ENCODE data around the gene ZNF117.
"Not testable (repeated sequence)": the region's sequence is repeated elsewhere in the genome, so short reads cannot be mapped to it uniquely, and the experiment has no call there.

ZNF117 gene

GRCh38 chr7:64978497-64979203, 12.2 kb downstream of the ZNF117 start:
- Histone ChIP-seq H3K9ac (no peak overlapping the region), H3K9me3 (ENCODE audit: control insufficient read depth, low read length) (peaks cover 14% of the 10 kb centered on the region), H3K4me2 (ENCODE audit: low read length) (no peak overlapping the region), H2AFZ (no peak overlapping the region), H3K36me3 (ENCODE audit: control insufficient read depth, insufficient read depth, low read length) (peaks cover 17% of the 10 kb centered on the region), H3K79me2 (no peaks in the 10 kb centered on the region), H3K27me3 (ENCODE audit: control insufficient read depth, insufficient read depth, low read length) (no peaks in the 10 kb centered on the region), H3K27ac (no peak overlapping the region), H3K4me1 (no peaks in the 10 kb centered on the region), H3K4me3 (ENCODE audit: low read depth, low read length) (no peak overlapping the region)
- TF ChIP-seq CTCF (IDR thresholded peaks at IDR 0.05) = no peak

GRCh38 chr7:64965594-64965993, 25.2 kb downstream of the ZNF117 start:
- no peak overlapping the region for H2AFZ ChIP-seq
- TF ChIP-seq CTCF (IDR thresholded peaks at IDR 0.05) = no peak
- no peaks in the 10 kb centered on the region for H3K79me2 ChIP-seq
- no peaks in the 10 kb centered on the region for H3K36me3 ChIP-seq (ENCODE audit: control insufficient read depth, insufficient read depth, low read length)
- H3K4me3 ChIP-seq (ENCODE audit: low read depth, low read length) = no peak overlapping the region
- no peak overlapping the region for H3K4me2 ChIP-seq (ENCODE audit: low read length)
- H3K9me3 ChIP-seq (ENCODE audit: control insufficient read depth, low read length) = no peaks in the 10 kb centered on the region
- no peaks in the 10 kb centered on the region for H3K27me3 ChIP-seq (ENCODE audit: control insufficient read depth, insufficient read depth, low read length)
- H3K4me1 ChIP-seq = no peaks in the 10 kb centered on the region
- H3K27ac ChIP-seq = no peak overlapping the region
- no peak overlapping the region for H3K9ac ChIP-seq

GRCh38 chr7:64959072-64959747, 31.6 kb downstream of the ZNF117 start:
- H3K4me3 ChIP-seq (ENCODE audit: low read depth, low read length) = no peak overlapping the region
- H3K9me3 ChIP-seq (ENCODE audit: control insufficient read depth, low read length) = no peaks in the 10 kb centered on the region
- H3K79me2 ChIP-seq = no peaks in the 10 kb centered on the region
- no peak for TF ChIP-seq CTCF (IDR thresholded peaks at IDR 0.05)
- no peaks in the 10 kb centered on the region for H3K36me3 ChIP-seq (ENCODE audit: control insufficient read depth, insufficient read depth, low read length)
- H3K27me3 ChIP-seq (ENCODE audit: control insufficient read depth, insufficient read depth, low read length) = no peaks in the 10 kb centered on the region
- no peak overlapping the region for H3K4me2 ChIP-seq (ENCODE audit: low read length)
- H3K9ac ChIP-seq = no peak overlapping the region
- H3K4me1 ChIP-seq = no peaks in the 10 kb centered on the region
- H3K27ac ChIP-seq = no peak overlapping the region
- no peak overlapping the region for H2AFZ ChIP-seq

GRCh38 chr7:64951250-64951848, 39.5 kb downstream of the ZNF117 start:
- H3K27ac ChIP-seq = no peak overlapping the region
- no peaks in the 10 kb centered on the region for H3K4me1 ChIP-seq
- no peak overlapping the region for H3K4me2 ChIP-seq (ENCODE audit: low read length)
- H3K4me3 ChIP-seq (ENCODE audit: low read depth, low read length) = no peak overlapping the region
- H3K36me3 ChIP-seq (ENCODE audit: control insufficient read depth, insufficient read depth, low read length) = no peaks in the 10 kb centered on the region
- no peaks in the 10 kb centered on the region for H3K9me3 ChIP-seq (ENCODE audit: control insufficient read depth, low read length)
- peaks cover 3% of the 10 kb centered on the region for H3K27me3 ChIP-seq (ENCODE audit: control insufficient read depth, insufficient read depth, low read length)
- no peak overlapping the region for H3K9ac ChIP-seq
- no peaks in the 10 kb centered on the region for H3K79me2 ChIP-seq
- TF ChIP-seq CTCF (IDR thresholded peaks at IDR 0.05) = peak; percentile 84
- no peak overlapping the region for H2AFZ ChIP-seq

- H2AFZ ChIP-seq; H3K36me3 ChIP-seq (ENCODE audit: control insufficient read depth, insufficient read depth, low read length); H3K27me3 ChIP-seq (ENCODE audit: control insufficient read depth, insufficient read depth, low read length); H3K79me2 ChIP-seq; H3K4me3 ChIP-seq (ENCODE audit: low read depth, low read length); H3K27ac ChIP-seq; H3K9me3 ChIP-seq (ENCODE audit: control insufficient read depth, low read length); H3K4me2 ChIP-seq (ENCODE audit: low read length); H3K4me1 ChIP-seq; H3K9ac ChIP-seq: not testable (repeated sequence)
These were observed 40.2 kb downstream of the ZNF117 start for GRCh38 chr7:64950673-64951072.

- not testable (repeated sequence) for H3K9me3 ChIP-seq (ENCODE audit: control insufficient read depth, low read length); H3K36me3 ChIP-seq (ENCODE audit: control insufficient read depth, insufficient read depth, low read length); H3K4me2 ChIP-seq (ENCODE audit: low read length); H3K9ac ChIP-seq; H3K27ac ChIP-seq; H3K27me3 ChIP-seq (ENCODE audit: control insufficient read depth, insufficient read depth, low read length); H3K4me1 ChIP-seq; H3K79me2 ChIP-seq; H3K4me3 ChIP-seq (ENCODE audit: low read depth, low read length); H2AFZ ChIP-seq
These were observed 42.1 kb downstream of the ZNF117 start for GRCh38 chr7:64948774-64949173.

Measured in parathyroid adenoma (tissue), 2 donors.